NCI-H460 (cell line): ENCODE results near the gene MAP1LC3A. TPM values are rescaled to one million over a fixed set of nuclear protein-coding genes. Genes with fewer than 3 reads are reported as not detected.

Source experiments
- DNase-seq: peaks from one replicate; pipeline ENCODE4 v3.0.0-alpha.2; 2016; ENCODE audit warnings: low read depth; ENCODE audit errors: extremely low read depth
- total RNA-seq: library from RNA; depleted of rRNA; stranded (reverse); fragments of >200 nt; shearing (Covaris generic); gene quantifications from 2 replicates; pipeline ENCODE4 v1.2.3, GENCODE V29; 2014

Gene MAP1LC3A
- total RNA-seq, 1 experiment from 2014 or later = 1.2 TPM

DNA sequence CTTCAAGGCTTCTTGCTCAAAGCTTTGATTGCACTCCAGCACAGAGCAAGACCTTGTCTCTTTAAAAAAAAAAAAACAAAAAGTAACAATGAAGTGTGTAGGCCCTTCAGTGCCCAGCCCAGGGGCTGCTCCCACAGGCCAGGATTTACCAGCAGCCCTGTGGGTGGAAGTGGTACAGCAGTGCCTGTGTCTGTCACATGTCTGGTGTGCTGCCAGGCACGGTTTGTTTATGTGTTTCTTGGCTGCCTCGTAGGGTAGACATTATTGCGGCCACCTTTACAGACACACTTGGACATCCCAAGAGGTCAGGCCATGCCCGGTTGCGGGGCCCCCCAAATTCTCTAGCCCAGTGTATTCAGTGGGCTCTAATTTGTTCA lies 29.6 kb upstream of the MAP1LC3A start:
- DNase-seq = no peak

DNA sequence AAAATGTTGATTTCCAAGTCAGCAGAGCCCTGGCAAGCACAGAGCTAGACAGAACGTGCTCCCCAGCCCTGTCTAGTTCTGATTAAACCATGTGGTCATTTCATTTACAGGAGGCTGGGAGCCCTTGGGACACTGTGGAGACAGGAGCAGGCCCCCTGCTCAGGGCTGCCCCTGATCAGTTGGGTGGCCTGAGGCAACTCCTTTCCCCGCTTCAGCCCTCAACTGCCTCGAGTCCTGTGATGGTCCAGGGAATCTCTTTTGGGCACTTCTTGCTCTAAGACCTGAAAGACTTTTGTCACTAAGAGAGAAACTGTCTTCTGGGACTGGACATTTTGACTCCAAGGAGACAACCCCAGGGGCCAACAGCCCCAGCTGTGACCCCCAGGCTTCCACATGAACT lies 28.8 kb upstream of the MAP1LC3A start:
- no peak for DNase-seq

DNA sequence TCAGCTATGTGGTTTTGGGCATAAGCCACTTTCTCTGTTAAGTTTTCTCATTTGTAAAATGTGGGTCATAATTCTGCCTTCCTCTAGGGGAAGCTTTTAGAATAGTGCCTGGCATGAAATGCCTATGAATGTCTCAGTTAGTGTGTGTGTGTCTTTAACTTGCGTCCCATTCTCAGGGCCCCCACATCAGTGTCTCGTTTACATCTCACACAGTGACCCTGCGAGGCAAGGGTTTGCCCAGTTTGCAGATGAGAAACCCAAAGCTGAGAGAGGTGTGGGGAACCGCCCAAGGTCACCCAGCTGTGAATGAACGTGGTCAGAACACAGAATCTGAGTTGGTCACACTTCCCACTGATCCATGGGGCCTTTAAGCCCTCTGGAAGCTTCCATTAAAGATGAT lies 28.2 kb upstream of the MAP1LC3A start:
- no peak for DNase-seq

DNA sequence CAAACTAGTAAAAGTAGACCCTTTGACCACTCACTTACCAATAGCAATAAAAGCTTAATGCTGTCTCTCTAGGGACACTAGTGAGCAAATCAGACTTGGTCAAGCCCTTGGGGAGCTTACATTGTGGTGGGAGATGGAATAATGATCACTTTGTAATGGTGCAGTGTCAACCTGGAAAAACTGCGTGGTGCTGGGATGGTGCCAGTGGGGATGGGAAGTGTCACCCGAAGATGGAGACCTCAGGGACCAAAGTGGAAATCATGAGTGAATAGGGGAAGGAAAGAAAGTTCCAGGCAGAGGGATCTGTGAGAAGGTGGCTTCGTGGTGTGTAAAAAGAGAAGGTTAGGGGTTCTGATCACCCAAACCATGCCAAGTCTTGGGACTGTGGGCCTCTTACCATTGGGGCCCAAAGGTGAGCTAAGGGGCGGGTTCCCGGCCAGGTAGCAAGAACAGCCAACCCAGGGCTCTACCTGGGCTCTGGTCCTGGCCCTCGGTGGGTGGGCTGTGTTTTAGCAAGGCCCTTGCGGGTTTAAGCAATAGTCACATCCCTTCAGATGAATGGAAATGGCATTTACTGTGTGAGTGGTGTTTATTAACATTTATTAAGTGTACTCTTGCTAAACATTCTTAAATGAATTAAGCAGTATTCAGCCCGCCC lies 26.8 kb upstream of the MAP1LC3A start:
- DNase-seq = no peak

DNA sequence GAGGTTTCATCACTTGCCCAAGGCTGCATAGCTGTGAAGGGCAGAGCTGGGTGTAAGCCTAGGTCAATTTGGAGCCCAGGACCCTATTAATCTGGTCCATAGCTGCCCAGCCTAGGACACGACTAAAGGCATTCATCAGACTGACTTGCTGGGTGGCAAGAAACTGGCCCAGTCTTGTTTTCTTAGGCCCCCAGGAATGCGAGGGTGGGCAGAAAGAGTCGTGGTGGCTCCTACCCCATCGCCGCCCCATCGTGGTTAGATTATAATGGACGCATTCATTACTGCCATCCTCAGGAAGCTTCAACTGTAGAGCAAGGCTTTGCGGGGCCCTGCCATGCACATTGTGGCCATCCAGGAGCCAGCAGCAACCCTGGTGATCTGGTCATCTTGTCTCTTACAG lies 26.2 kb upstream of the MAP1LC3A start:
- DNase-seq = no peak

DNA sequence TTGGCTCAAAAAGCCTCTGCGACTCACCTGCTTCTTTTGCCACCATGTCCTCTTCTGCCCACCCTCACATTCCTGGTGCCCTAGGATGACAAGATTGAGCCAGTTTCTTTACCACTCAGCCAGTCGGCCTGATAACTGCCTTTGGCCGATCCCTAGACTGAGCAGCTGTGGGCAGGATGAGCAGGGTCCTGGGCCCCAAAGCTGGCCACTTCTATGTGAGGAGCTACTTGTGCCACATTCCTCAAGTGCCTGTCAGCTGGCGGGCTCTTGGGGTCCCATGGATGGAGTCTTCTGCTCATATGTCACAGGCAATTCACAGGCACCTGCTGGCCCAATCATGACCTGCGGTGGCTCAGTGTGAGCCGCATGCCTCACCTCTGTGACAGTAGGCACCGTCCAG lies 25.8 kb upstream of the MAP1LC3A start:
- no peak for DNase-seq

DNA sequence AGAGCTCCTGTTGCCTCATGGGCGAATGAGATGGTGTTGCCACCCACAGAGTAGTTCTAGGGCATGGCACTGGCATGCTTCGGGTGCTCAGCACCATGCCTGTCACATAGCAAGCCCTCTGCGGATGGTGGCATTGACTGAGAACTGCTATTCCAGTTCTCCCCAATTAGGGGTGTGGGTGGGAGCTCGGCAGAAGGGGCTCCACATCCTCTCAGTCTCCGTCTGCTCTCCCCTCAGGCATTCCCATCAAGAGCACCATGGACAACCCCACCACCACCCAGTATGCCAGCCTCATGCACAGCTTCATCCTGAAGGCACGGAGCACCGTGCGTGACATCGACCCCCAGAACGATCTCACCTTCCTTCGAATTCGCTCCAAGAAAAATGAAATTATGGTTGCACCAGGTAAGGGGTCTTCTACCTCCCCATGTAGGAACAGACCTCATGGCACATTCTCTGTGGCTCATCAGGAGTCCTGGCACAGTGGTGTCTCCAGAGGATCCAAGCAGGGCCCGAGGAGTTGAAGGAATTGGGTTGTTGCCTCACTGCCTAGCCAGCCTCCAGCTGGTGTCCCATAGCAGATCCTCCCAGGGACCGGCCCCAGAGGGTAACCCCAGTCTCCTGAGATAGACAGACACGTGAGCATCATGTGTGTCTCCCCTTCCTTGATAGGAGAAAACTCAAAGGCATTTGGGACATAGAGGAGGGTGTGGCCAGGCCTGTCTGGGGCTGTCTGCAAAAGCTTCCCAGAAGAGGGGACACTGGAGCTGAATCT lies 23.9 kb upstream of the MAP1LC3A start:
- no peak for DNase-seq

DNA sequence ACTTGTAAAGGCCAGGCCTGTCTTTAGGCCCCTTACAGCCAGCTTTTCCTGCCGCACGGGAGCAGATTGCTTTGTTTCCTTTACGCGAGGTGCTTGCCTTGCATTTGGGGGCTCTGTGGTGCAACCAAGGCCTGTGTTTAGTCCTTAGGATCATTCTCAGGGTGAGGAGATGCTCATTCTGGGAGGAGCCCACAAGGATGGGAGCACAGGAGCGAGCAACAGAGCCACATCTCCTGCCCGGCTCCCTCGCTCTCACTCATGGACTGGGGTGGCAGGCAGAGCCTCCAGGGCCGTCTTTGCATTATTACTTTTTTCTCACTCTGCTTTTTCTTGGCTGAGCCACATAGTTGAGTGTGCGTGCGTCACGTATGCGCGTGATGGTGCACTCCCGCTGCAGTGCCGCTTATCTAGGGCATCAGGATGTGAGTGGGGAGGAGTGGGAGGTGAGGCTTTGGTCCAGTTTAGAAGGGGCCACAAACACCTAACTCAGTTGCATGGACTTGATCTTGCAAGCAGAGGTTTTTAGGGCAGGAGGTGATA lies 23.1 kb upstream of the MAP1LC3A start:
- DNase-seq = no peak

DNA sequence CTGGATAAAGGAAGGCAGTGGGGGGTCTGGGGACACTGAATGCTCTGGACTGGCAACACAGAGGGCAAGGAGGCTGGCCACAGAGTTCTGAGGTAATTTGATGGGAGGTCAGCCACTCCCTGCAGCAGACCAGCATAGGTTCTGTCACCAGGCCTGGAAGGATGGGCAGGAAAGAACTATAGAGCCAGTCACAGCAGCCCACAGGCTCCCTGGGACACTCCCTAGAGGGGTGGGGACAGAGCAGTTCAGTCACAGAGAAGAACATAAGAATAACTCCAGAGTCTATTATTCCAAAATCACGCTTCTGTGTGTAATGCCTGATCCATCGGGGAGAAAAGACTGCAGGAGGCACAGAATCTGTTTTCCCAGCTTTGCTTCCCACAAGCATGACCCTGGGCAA lies 22.7 kb upstream of the MAP1LC3A start:
- no peak for DNase-seq

DNA sequence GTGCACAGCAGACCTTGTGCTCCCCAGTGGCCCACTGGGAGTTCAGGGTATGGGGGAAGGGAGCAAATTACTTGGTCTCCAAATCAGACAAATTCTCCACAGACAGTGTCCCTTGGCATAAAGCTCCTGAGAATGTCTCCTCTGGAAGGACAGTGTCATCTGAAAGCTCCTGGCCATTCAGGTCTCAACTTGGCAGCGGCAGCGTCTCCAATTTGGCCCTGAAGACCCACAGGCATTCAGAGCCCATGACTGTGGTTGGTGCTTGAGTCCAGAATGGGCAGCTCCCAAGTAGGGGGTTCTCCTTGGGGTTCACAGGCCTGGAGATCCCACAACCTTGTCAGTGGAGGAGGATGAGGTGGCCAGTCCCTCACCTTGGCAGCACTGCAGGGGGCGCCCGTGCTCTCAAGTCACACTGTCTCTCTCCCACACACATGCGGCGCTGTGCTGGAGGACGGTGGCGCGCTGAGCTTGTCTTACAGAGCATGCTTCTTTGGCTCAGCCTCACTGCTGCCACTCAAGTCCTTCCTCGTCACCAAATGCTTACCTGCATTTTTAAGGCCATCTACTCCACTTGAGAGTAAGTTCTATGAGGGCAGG lies 21.6 kb upstream of the MAP1LC3A start:
- DNase-seq = no peak

DNA sequence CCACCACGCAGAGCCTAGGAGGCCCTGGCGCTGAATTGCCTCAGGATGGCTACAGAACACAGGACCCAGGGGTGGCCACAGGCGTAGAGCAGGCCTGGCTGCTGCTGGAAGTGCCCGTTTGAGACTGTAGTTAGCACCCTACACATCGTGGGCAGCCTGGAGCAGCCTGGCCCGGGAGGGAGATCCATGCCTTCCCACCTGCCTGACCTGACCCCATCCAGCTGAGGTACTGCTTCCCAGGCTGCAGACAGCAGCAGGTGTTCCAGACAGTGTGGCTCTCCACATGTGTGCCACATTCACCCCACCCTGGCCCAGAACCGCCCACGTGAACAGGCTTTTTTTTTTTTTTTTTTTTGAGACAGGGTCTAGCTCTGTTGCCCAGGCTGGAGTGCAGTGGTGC lies 20.9 kb upstream of the MAP1LC3A start:
- no peak for DNase-seq

DNA sequence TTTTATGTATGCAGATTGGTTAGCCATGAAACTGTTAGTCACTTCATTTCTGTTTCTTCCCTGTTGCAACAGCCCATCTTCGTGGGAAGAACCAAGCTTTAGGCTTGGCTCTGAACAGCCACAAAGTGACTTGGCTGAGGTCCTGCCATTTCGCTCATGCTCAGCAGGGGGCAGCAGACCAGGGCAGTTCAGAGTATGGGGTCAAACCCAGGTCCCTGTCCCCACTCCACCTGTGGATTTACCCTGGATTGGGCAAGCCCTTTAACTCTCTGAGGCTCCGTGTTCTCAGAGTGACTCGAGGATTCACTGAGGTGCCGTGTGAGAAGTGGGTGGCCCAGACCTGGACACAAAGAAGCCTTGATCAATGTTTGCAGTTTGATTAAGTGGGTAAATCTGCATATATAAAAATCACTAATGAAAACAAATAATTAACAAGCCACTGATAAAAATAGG lies 19.8 kb upstream of the MAP1LC3A start:
- DNase-seq = peak; percentile 43

DNA sequence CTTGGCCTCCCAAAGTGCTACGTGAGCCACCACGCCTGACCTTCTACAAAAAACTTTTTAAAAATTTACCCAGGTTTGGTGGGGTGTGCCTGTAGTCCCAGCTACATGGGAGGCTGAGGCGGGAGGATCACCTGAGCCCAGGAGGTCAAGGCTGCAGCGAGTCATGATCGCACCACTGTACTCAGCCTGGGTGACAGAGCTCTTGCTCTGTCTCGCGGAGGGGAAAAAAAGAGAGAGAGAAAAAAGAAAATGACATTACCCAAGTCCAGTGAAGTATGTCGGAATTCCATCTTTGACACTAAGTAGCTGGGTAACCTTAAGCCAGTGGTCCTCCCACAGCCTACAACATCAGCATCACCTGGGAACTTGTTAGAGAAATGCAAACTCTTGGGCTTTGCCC lies 18.8 kb upstream of the MAP1LC3A start:
- no peak for DNase-seq

DNA sequence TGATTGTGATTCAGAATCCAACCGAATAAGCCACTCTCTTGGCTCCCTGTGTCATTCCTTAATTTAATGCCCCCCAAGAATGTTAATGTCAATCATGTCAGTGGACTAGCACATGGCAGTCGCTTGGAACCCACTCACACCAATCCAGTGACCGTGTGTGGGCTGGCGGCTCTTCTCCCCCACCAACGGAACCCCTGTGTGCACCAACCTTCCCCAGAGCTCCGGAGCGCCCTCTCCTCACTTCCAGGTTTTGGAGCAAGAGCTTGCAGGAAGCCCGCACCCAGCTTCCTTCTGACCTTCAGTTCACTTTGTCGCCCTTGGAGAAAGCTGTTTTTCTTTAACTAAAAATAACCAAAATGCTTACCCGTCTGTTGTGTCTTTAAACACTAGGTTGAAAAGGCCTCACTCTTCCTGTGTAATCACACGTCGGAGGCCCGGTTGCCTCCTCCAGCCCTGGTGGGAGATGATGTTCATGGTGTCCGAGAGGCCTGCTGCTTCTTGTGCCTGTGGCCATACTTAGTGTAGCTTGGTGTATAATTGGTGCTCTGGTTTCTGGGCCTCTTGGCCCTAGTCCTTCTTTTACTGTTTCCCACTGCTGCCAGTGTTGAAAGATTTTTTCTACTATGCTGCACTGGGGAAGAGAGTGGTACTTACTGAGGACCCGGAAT lies 17.8 kb upstream of the MAP1LC3A start:
- DNase-seq = no peak

DNA sequence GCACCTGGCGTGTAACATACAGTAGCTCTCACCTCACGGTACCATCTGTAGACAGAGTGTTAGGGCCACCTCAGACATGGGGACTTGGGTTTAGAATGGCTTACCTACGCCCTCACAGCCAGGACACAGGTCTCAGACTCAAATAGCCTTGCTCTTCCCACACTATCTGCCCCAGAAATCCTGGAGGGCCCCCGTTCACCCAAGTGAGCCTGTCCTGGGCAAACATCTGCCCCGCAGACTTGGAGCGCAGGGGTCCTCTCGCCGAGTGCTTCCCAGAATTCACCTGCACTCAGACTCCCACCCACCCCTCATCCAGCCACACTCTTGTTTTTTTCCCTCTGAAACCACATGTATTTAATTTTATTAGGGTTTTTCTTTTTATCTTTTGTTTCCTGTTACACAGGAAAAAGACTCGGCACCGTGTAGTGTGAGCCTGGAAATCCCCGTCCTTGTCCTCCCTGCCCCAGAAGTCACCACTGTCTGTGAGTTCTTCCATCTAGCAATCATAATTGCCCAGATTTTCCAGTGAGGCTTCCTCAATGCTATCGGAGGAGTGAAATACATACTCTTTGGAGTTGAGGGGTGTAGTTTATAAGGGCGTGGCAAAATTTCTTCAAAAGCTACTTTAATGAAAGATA lies 17.1 kb upstream of the MAP1LC3A start:
- no peak for DNase-seq

DNA sequence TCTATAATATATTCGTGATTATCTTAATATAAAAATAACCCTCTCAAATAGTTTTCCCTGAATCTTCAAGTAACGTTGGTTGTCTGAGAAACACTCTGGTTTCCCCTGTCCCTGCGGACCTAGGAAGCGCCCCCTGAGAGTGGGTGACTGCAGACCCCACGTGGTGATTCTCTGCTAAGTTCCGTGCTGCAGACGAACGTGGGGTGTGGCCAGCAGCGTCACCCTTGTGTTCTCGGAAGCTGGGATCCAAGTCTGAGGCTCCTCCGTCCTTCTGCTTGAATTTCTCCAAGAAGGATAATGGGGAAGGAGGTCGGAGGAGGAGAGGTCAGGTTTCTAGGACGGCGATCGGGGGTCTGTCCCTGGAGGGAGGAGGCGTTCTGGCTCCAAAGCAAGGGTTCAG lies 16.6 kb upstream of the MAP1LC3A start:
- DNase-seq = no peak

DNA sequence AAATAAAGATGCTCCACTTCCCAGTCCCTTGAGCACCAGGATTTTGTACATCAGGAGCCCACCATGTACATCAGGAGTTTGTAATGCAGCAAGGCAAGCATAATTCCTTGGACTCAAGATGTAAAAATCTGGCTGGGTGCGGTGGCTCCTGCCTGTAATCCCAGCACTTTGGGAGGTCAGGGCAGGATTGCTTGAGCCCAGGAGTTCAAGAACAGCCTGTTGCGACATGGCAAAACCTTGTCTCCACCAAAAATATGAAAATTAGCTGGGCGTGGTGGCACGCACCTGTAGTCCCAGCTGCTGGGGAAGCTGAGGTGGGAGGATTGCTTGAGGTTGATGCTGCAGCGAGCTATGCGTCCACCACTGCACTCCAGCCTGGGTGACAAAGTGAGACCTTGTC lies 16.1 kb upstream of the MAP1LC3A start:
- DNase-seq = no peak

DNA sequence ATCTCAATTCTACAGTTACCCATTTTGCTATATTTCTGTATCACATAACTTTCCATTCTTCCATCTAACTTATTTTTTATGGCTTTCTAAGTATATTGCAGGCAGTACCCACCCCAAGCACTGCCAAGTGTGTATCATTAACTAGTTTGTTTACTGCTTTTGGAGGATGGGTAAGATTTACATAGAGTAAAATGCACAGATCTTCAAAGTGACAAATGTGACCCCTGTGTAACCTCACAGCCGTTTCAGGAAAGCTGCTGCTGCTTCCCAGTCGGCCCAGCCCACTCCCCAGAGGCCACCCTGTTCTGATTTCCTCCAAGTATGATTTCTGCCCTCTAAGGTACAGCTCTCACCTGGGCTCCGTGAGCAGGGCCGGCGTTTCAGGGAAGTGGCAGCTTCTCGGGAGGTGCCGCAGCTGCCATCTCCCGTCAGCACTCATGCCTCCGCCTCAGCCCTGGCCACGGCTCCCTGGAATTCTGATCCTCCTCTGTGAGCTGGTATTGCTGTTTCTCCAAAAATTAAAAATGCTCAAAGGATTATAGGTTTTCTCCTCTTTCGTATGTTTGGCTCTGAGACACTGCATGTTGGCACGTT lies 15.0 kb upstream of the MAP1LC3A start:
- no peak for DNase-seq

DNA sequence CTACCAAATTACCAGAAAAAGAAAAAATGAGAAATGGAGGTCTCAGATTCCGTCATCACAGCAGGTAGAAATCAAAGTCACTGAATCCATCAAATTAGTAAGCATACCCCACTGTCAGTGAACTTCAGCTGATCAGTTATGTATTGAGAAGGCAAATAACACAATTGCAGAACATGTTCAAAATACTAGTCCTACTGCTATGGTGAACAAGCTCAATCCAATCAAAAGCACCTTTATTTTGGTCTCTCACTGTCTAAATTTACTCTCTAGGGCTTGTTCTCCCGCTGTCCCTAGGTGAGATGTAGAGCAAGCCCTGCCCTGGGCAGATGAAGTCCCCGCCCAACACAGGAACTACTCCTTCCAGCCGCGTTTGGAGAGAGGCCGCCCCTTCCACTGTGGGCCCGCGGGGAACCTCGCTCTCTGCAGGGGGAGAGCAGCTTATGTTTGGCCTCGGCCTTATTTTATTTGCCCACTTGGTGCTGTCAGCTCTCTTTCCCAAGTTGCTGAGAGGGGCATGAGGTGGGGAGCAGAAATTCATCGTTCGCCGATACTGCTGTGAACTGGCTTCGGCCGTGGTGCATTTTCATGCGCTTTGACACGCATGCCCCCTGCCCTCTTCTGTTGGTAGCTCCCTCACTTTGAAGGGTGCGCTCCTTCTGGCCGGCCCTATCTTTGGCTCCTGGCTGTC lies 14.3 kb upstream of the MAP1LC3A start:
- DNase-seq = no peak

DNA sequence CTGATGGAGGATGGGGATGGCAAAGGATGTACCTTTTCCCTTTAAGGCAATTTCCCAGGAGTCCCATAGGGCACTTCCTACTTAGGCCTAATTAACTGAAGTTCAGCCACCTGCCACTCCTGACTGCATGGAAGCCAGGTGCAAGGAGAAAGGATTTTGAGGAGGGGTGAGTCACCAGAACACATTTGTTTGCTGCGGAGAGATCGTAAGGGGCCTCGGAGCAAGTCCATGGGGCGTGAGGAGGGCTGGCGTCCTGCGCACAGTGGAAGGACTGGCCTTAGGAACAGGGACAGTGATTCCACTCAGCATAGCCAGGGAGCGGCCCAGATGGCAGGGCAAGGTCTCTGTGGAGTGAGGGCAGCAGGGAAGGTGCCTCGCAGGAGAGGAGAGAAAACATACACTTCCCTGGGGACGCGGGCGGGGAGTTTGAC lies 11.8 kb upstream of the MAP1LC3A start:
- DNase-seq = no peak
